ENCODE results near the gene CRYL1. TPM values are rescaled to one million over a fixed set of nuclear protein-coding genes. Genes with fewer than 3 reads are reported as not detected.

CRYL1 gene
- polyA plus RNA-seq, 1 of the 3 experiments (the other 2 are of a cell fraction) = 34.8 TPM

- H3K9me2 ChIP-seq = no peaks in the 10 kb centered on the region
- POLR2A ChIA-PET = no interaction called here
- TF ChIP-seq GABPA (IDR thresholded peaks at IDR 0.05; ENCODE audit: low read depth) = no peak
- no peak for TF ChIP-seq IRF3 (IDR thresholded peaks at IDR 0.05; ENCODE audit: low read depth, low read length)
- TF ChIP-seq ZBTB33 (IDR thresholded peaks at IDR 0.05; ENCODE audit: borderline replicate concordance, low read depth) = no peak
- no peak for TF ChIP-seq PBX3 (IDR thresholded peaks at IDR 0.05)
- peaks cover 9% of the 10 kb centered on the region for H3F3A ChIP-seq (replicated peaks; ENCODE audit: insufficient read depth)
- peaks cover 0 to 10% of the 10 kb centered on the region in 2 experiments for H3K36me3 ChIP-seq (replicated peaks in 1 of 2; ENCODE audit: control insufficient read depth in 1 of 2, insufficient read depth in 2 of 2, low read length in 1 of 2)
- DNase-seq = no peak
- no peaks in the 10 kb centered on the region for H3K79me2 ChIP-seq (ENCODE audit: insufficient read depth)
- H3K4me3 ChIP-seq (ENCODE audit: low read depth in 2 of 2, low read length in 1 of 2) = no peak overlapping the region
- 0 out of 4 replicates have a peak, but pooled peaks cover 0 to 2% of the 10 kb centered on the region in 2 experiments for H3K4me1 ChIP-seq (ENCODE audit: control insufficient read depth in 1 of 2, insufficient read depth in 2 of 2, low read depth in 1 of 2, low read length in 1 of 2)
- no peaks in the 10 kb centered on the region for H4K20me1 ChIP-seq (ENCODE audit: insufficient read depth)
- no peak overlapping the region for H3K27ac ChIP-seq (ENCODE audit: low read depth in 2 of 2, low read length in 1 of 2)
- H3K9me3 ChIP-seq = peaks cover 10% of the 10 kb centered on the region; the same call in 1 of the 2 replicates
- H3K4me2 ChIP-seq = no peak overlapping the region
- no peak overlapping the region for H3K9ac ChIP-seq
- H3K27me3 ChIP-seq (ENCODE audit: insufficient read depth) = no peaks in the 10 kb centered on the region
- WGBS (ENCODE audit: low lambda C conversion rate) = 45% methylated on average over 2 of the region's 2 CpGs
- no peak overlapping the region for H2AFZ ChIP-seq (ENCODE audit: low read depth)
- CTCF ChIA-PET = no interaction called here
Measured at GRCh38 chr13:20501120-20501519, 24.5 kb downstream of the CRYL1 start.

GRCh38 chr13:20499986-20500385, 25.7 kb downstream of the CRYL1 start:
- Histone ChIP-seq H3K4me2 (no peak overlapping the region), H3K9ac (no peak overlapping the region), H4K20me1 (ENCODE audit: insufficient read depth) (no peaks in the 10 kb centered on the region), H3K27ac (ENCODE audit: low read depth in 2 of 2, low read length in 1 of 2) (peak overlapping the region in 1 of 2 experiments; percentile 28; a peak in 1 of 4 replicates), H3K9me3 (peaks cover 10% of the 10 kb centered on the region; the same call in 1 of the 2 replicates), H3F3A (replicated peaks; ENCODE audit: insufficient read depth) (peaks cover 5% of the 10 kb centered on the region), H2AFZ (ENCODE audit: low read depth) (no peak overlapping the region), H3K4me1 (ENCODE audit: control insufficient read depth in 1 of 2, insufficient read depth in 2 of 2, low read depth in 1 of 2, low read length in 1 of 2) (no peaks in the 10 kb centered on the region), H3K9me2 (no peaks in the 10 kb centered on the region), H3K4me3 (ENCODE audit: low read depth in 2 of 2, low read length in 1 of 2) (no peak overlapping the region), H3K27me3 (ENCODE audit: insufficient read depth) (no peaks in the 10 kb centered on the region), H3K79me2 (ENCODE audit: insufficient read depth) (no peaks in the 10 kb centered on the region), H3K36me3 (replicated peaks in 1 of 2; ENCODE audit: control insufficient read depth in 1 of 2, insufficient read depth in 2 of 2, low read length in 1 of 2) (peaks cover 0 to 10% of the 10 kb centered on the region in 2 experiments)
- 52% methylated on average over 2 of the region's 2 CpGs for WGBS (ENCODE audit: low lambda C conversion rate)
- ChIA-PET POLR2A (no interaction called here), CTCF (no interaction called here)
- DNase-seq = no peak
- TF ChIP-seq POLR2AphosphoS5 (IDR thresholded peaks at IDR 0.05; ENCODE audit: low read depth, low read length) = no peak
- TF ChIP-seq FOXM1 (IDR thresholded peaks at IDR 0.05; ENCODE audit: low read depth) = no peak
- TF ChIP-seq GABPA (IDR thresholded peaks at IDR 0.05; ENCODE audit: low read depth) = no peak
- TF ChIP-seq FOSL2 (IDR thresholded peaks at IDR 0.05; ENCODE audit: borderline replicate concordance, low read depth) = no peak
- no peak for TF ChIP-seq GATA2 (CRISPR knock-in tag; IDR thresholded peaks at IDR 0.05)
- TF ChIP-seq MAX (IDR thresholded peaks at IDR 0.05; ENCODE audit: low read depth) = no peak
- no peak for TF ChIP-seq EZH2phosphoT487 (IDR thresholded peaks at IDR 0.05; ENCODE audit: borderline replicate concordance, low read depth)
- TF ChIP-seq REST (IDR thresholded peaks at IDR 0.05; ENCODE audit: low read depth, low read length) = no peak
- TF ChIP-seq TEAD4 (IDR thresholded peaks at IDR 0.05; ENCODE audit: borderline replicate concordance, insufficient read depth) = no peak
- TF ChIP-seq PBX3 (IDR thresholded peaks at IDR 0.05) = no peak
- no peak for TF ChIP-seq CTCF (IDR thresholded peaks at IDR 0.05)
- no peak for TF ChIP-seq EP300 (IDR thresholded peaks at IDR 0.05; ENCODE audit: borderline replicate concordance in 1 of 2, low read depth in 1 of 2, low read length in 1 of 2)

All from SK-N-SH (cell line).